ENCODE results near the gene GAK.
"Not testable (repeated sequence)": the region's sequence is repeated elsewhere in the genome, so short reads cannot be mapped to it uniquely, and the experiment has no call there.

GAK gene

GRCh38 chr4:806979-807378 lies 125.1 kb downstream of the GAK start:
- DNase-seq: not testable (repeated sequence)

- no peak for DNase-seq
Measured at GRCh38 chr4:804804-805203, 127.3 kb downstream of the GAK start.

GRCh38 chr4:803884-804283 lies 128.2 kb downstream of the GAK start:
- no peak for DNase-seq

DNA sequence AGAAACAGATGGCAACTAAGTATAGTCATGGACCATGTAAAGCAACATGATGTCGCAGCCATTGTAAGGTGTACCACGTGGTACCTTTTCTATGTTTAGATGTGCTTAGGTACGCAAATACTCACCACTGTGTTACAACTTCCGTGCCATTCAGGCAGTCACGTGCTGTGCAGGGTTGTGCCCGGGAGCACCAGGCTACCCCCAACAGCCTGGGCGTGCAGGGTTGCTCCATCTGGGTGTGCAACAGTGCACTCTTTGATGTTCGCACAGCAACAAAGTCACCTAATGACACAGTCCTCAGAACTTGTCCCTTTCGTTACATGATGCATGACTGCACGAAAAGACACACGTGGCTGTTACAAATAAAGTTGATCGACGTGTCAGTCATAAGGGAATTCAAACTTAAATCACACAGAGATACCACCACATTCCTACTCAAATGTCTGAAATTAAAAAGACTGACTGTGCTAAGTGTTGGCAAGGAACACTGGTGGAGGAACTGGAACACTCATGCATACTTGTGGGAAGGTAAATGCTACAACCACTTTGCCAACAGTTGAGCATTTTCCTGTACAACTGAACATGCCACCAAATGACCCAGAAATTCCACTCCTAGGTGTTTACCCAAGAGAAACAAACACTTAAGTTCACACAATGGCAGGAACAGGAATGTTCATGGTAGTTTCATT lies 130.5 kb downstream of the GAK start:
- DNase-seq: no peak
